ENCODE results near the gene CASKIN1. TPM values are rescaled to one million over a fixed set of nuclear protein-coding genes. Genes with fewer than 3 reads are reported as not detected.

CASKIN1 gene
- total and polyA plus RNA-seq, 2 of the 8 experiments (the other 6 are each of a cell fraction or from before 2014, with no cell fraction given) = 1.2 to 6.4 TPM

DNA sequence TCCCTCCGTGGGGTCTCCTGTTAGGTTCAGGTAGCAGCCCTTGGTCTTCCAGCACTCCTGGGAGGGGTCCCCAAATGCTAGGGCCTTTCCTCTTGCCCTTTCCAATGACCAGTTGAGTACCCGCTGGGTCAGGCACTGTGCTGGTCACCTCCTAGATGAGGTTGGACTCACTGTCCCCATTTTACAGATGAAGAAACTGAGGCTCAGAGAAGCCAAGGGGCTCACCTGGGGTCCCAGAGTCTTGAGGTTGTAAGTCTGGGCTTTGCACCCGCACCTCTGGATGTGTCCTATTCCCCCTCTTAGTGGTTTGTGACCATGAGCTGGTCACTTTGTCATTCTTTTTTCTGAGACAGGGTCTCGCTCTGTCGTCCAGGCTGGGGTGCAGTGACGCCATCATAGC, 1.4 kb upstream of the CASKIN1 start:
- Histone ChIP-seq H2AK5ac (ENCODE audit: low read depth, low read length) (no peak overlapping the region), H3K79me2 (ENCODE audit: control insufficient read depth in 1 of 2, insufficient read depth in 2 of 2, low read length in 2 of 2) (no peaks in the 10 kb centered on the region), H3K4me2 (ENCODE audit: insufficient read depth in 1 of 2, low read depth in 2 of 2, low read length in 2 of 2) (no peak overlapping the region; a peak in 1 of 4 replicates), H2BK5ac (ENCODE audit: low read depth, low read length) (no peak overlapping the region), H2AFZ (ENCODE audit: low read length) (no peak overlapping the region), H3K18ac (ENCODE audit: extremely low read depth, low read length) (no peak overlapping the region), H3K79me1 (ENCODE audit: low read depth, low read length) (no peaks in the 10 kb centered on the region), H4K8ac (ENCODE audit: extremely low read depth, insufficient read depth, low read length) (peak overlapping the region; percentile 14; the same call in 1 of the 2 replicates), H3K4me1 (replicated peaks in 1 of 4; ENCODE audit: control insufficient read depth in 3 of 4, insufficient read depth in 4 of 4, low read length in 3 of 4) (peaks cover 0 to 10% (median 3%) of the 10 kb centered on the region in 4 experiments; a peak in 4 of 7 replicates), H3K4me3 (ENCODE audit: extremely low read depth in 1 of 4, insufficient read depth in 2 of 4, low read depth in 3 of 4, low read length in 4 of 4) (no peak overlapping the region), H2BK12ac (ENCODE audit: low read depth, low read length) (no peak overlapping the region), H3K23me2 (ENCODE audit: low read depth, low read length) (peaks cover 8% of the 10 kb centered on the region; the same call in 1 of the 2 replicates), H2BK20ac (ENCODE audit: low read length) (no peak overlapping the region), H4K20me1 (replicated peaks in 1 of 2; ENCODE audit: control insufficient read depth in 1 of 2, insufficient read depth in 2 of 2, low read length in 2 of 2) (peaks cover 4 to 14% of the 10 kb centered on the region in 2 experiments), H3K23ac (ENCODE audit: insufficient read length) (no peak overlapping the region), H3K27ac (ENCODE audit: low read depth, low read length) (no peak overlapping the region), H3K56ac (replicated peaks; ENCODE audit: insufficient read length, low read depth, low read length) (no peak overlapping the region), H3K4ac (replicated peaks; ENCODE audit: insufficient read length, low read depth, low read length) (no peak overlapping the region), H2BK120ac (replicated peaks; ENCODE audit: low read depth, low read length) (no peak overlapping the region), H3K27me3 (replicated peaks in 1 of 4; ENCODE audit: control insufficient read depth in 3 of 4, extremely low read depth in 1 of 4, insufficient read depth in 3 of 4, low read length in 3 of 4) (peaks cover 4 to 34% (median 24%) of the 10 kb centered on the region in 4 experiments), H4K91ac (replicated peaks; ENCODE audit: insufficient read length, low read length) (peak overlapping the region; percentile 85), H4K5ac (ENCODE audit: insufficient read length, low read depth, low read length) (no peak overlapping the region), H3K14ac (ENCODE audit: insufficient read length) (no peak overlapping the region), H3K36me3 (ENCODE audit: control insufficient read depth in 2 of 4, insufficient read depth in 4 of 4, low read length in 3 of 4) (no peaks in the 10 kb centered on the region), H3K9ac (replicated peaks in 1 of 4; ENCODE audit: extremely low read depth in 1 of 4, low read depth in 3 of 4, low read length in 3 of 4) (no peak overlapping the region), H2BK15ac (ENCODE audit: low read length) (peak overlapping the region; percentile 72; the same call in 1 of the 2 replicates), H3K9me3 (ENCODE audit: insufficient read depth in 2 of 2, low read depth in 1 of 2, low read length in 1 of 2) (no peaks in the 10 kb centered on the region)
- ChIA-PET POLR2A (ENCODE audit: partially characterized antibody) (interaction anchor here (0.8 to 6.9 kb wide), 12 partner anchors 8 to 65 kb away, joined by 3 to 63 read pairs (median 6); partner anchors contain the start of genes BRICD5, DNASE1L2, ECI1 and MLST8), CTCF (ENCODE audit: partially characterized antibody) (interaction anchor here (0.9 to 1.8 kb wide), 2 partner anchors 13 to 39 kb away, joined by 3 to 6 read pairs; partner anchors contain the start of gene DNASE1L2)
- WGBS, 2 experiments (ENCODE audit: extremely low coverage in 1 of 2, insufficient coverage in 1 of 2, insufficient read length in 1 of 2, insufficient replicate concordance in 2 of 2, low coverage in 1 of 2, low lambda C conversion rate in 2 of 2, missing lambda C conversion rate in 1 of 2) = 80% methylated on average over 6 of the region's 6 CpGs; no CpG with 5 or more reads in 1 of the 2 experiments
- FAIRE-seq (no peak), DNase-seq (ENCODE audit: low read depth in 1 of 2, low spot score in 2 of 2) (no peak)
- TF ChIP-seq, protein P1, sequence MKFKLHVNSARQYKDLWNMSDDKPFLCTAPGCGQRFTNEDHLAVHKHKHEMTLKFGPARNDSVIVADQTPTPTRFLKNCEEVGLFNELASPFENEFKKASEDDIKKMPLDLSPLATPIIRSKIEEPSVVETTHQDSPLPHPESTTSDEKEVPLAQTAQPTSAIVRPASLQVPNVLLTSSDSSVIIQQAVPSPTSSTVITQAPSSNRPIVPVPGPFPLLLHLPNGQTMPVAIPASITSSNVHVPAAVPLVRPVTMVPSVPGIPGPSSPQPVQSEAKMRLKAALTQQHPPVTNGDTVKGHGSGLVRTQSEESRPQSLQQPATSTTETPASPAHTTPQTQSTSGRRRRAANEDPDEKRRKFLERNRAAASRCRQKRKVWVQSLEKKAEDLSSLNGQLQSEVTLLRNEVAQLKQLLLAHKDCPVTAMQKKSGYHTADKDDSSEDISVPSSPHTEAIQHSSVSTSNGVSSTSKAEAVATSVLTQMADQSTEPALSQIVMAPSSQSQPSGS (IDR thresholded peaks at IDR 0.05; ENCODE audit: low read length) = no peak
- TF ChIP-seq RAD21 (IDR thresholded peaks at IDR 0.05 in 1 of 2, conservative IDR thresholded peaks at IDR 0.05 in 1 of 2; ENCODE audit: low read depth in 2 of 2, low read length in 2 of 2) (no peak), GTF2F1 (IDR thresholded peaks at IDR 0.05; ENCODE audit: borderline replicate concordance, low read depth, low read length) (no peak), SIX5 (IDR thresholded peaks at IDR 0.05; ENCODE audit: low read depth, low read length) (no peak), KDM1A (IDR thresholded peaks at IDR 0.05; ENCODE audit: borderline replicate concordance, low read length) (peak; percentile 46; the same call in 1 of the 2 replicates)
- TF ChIP-seq, protein P2, sequence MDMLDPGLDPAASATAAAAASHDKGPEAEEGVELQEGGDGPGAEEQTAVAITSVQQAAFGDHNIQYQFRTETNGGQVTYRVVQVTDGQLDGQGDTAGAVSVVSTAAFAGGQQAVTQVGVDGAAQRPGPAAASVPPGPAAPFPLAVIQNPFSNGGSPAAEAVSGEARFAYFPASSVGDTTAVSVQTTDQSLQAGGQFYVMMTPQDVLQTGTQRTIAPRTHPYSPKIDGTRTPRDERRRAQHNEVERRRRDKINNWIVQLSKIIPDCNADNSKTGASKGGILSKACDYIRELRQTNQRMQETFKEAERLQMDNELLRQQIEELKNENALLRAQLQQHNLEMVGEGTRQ (IDR thresholded peaks at IDR 0.05; ENCODE audit: low read length) = no peak

All from H1 (cell line).